ENCODE measurements around the gene DOK7.

GRCh38 chr4:3498901-3499510 is 35.9 kb downstream of the DOK7 start:
- TF ChIP-seq TAF1 (IDR thresholded peaks at IDR 0.05; ENCODE audit: low read depth, low read length): no peak
- no peak for TF ChIP-seq POLR2AphosphoS5 (IDR thresholded peaks at IDR 0.05; ENCODE audit: low read depth, low read length)
